Astrocyte (in vitro differentiated cells and primary cell): ENCODE results near the gene IGF1R.

Experiments used
- CTCF ChIP-seq: IDR thresholded peaks from 2 replicates; pipeline ENCODE4 v1.5.1; 2011; ENCODE audit warnings: low read depth, mild to moderate bottlenecking, inconsistent platforms, low read length, moderate library complexity; ENCODE audit not compliant: insufficient read depth
- EZH2 ChIP-seq: IDR thresholded peaks from 2 replicates; pipeline ENCODE4 v1.6.1; 2012; ENCODE audit warnings: mild to moderate bottlenecking, low read length, inconsistent platforms; ENCODE audit not compliant: insufficient read depth

GRCh38 chr15:98874370-98874769, 226.0 kb downstream of the IGF1R start:
- TF ChIP-seq CTCF = no peak
- no peak for TF ChIP-seq EZH2
